Posterior vena cava (tissue), 2 donors: Measurements from ENCODE around the gene GRIK4. TPM values are rescaled to one million over a fixed set of nuclear protein-coding genes. Genes with fewer than 3 reads are reported as not detected.

Source experiments
- DNase-seq: peaks from one replicate; pipeline ENCODE4 v3.0.0-alpha.2; 2020; ENCODE audit warnings: low spot score
- intact Hi-C, 2 donors: fragments of 100-400 bp; cut with DNase I; formaldehyde crosslinking; loops; one replicate each; pipeline versions ENCODE4 v1.14.1 to v1.14.2; 2022 to 2023
- total RNA-seq, 2 donors: library from RNA; stranded (reverse); fragmentation: NEBNext Ultra II Directional; extraction: Animal tissue kit (Norgen Biotek cat#: 25700); gene quantifications; one replicate each; pipeline ENCODE4 v1.2.1, GENCODE V29; 2021
- donor health status: DM: yes; HTN: yes; CAD: no.
- donor health status: DM: yes; HTN: yes; CAD: no.

GRIK4 gene
- total RNA-seq, 2 donors from 2014 or later: 0.19 TPM; not detected in 1

DNA sequence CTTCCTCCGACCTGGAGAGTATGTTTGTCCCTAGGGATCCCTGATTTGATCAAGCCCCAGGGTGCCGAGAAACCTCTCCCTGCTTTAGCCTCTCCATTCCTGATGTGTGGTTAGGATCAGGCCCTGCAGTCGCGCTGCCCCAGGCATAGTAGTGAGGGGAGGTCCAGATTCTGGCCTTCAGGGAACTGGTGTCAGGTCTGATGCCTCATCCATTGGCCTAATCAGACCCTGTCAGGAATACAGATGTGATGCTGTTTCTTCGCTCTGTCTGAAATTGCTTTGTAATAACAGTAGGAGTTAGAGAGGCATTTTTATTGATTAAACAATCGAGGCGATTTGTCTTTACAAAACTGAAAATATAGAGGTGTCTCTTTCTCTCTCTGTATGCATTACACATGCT lies 75.2 kb downstream of the GRIK4 start:
- peak; percentile 31 for DNase-seq
- intact Hi-C loops: no loop called here

GRCh38 chr11:120587299-120587698 lies 75.8 kb downstream of the GRIK4 start:
- DNase-seq: no peak
- intact Hi-C loops: no loop called here

DNA sequence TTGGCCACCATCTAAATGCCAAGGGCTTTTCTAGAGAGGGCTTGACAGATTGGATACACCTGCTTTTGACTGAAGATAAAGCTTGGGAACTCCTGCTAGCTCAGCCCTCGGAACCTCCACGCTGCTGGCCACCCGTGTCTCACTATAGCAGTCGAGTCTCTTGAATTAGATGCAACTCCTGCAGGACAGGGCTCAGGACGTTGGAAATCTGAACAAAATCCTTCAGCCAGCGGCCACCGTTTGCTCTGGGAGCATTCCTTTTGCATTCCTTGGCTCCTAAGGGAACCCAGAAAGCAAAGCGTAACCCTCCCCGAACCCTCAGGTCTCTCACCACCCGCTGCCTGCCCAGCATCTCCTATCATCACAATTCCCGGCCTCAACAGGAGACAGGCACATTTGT lies 77.8 kb downstream of the GRIK4 start:
- intact Hi-C loops: no loop called here
- peak; percentile 54 for DNase-seq

DNA sequence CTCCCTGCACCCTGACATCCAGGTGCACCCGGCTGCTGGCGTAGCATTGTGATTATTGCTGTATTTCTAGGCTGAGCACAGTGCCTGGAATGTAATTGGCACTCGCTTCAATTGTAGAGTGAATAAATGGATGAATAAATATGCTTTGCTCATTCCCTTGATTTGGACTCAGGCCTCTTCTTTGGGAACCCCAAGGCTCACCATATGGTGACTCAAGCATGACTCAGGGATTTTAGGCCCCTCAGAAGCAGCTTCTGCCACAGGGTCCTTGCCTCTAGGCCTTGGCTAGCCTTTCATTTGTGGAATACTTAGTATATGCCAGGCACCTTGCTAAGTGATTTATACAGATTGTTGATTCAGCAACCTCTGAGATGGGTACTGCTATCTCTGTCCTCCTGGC lies 78.9 kb downstream of the GRIK4 start:
- intact Hi-C loops: no loop called here

DNA sequence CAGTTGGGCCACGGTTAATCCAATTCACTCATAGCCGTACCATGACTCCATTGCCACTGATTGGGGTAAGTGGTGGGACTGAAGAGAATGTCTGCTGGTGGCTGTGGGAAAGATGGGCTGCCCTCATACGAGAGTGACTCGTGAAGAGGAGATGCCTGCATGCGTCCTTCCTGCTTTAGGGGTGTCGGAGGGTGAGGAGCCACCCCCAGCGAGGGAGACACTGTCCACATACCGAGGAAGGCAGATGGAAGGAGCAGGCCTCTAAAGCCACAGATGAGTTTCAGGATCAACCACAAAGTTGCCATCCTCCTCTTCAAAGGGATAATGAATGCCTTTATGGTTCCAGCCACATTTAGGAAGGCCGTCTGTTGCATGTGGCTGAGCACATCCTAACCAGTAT lies 83.2 kb downstream of the GRIK4 start:
- DNase-seq: peak; percentile 42
- intact Hi-C loops: no loop called here

More for the DNA sequence above, 78.9 kb downstream of the GRIK4 start:
- peak; percentile 29 for DNase-seq

GRCh38 chr11:120595557-120595956 lies 84.0 kb downstream of the GRIK4 start:
- intact Hi-C loops: no loop called here
- peak; percentile 16 for DNase-seq

DNA sequence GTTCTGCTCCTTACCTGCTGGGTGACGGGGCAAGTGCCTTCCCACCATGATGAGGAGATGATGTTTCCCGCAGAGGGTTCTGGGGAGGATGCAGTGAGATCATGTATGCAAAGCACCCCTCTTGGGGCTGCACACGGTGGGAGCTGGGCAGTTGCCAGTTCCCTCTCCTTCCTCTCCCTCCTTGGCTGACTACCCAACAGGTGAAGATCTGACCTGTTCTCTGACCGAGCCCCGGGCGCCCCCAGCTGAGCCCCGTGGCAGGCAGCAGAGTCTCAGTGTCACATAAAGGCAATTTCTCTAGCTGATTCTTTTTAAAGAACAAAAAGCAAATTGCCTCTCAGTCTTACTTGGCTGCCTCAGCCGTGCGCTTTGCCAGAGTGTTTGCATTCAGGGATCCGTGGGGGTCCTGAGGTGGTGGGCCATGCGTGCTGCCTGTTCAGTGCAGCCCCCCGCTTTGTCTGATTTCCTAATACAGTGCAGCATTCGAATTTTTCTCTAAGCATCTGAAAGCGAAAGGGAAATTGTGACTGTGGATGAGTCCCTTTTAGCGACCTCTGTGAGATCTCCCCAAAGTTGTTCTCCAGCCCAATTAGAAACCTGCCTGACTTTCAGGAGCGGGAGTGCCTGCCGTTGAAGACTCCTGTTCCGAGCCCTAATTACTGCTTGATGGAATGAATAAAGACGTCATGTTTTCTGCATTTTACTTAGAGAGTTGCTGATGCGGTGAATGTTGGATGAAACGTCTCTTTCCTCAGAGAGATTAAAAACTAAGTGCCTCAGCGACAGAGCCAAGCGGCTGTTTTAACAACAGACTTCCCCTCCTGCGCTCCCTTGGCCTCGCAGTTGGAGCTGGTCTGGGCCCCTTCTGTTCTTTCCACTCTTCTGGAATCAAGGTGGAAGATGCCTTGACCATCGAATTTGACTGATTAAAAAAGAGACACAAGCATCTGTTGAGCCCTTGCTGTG lies 86.0 kb downstream of the GRIK4 start:
- peak; percentile 59 for DNase-seq
- intact Hi-C loops: no loop called here

DNA sequence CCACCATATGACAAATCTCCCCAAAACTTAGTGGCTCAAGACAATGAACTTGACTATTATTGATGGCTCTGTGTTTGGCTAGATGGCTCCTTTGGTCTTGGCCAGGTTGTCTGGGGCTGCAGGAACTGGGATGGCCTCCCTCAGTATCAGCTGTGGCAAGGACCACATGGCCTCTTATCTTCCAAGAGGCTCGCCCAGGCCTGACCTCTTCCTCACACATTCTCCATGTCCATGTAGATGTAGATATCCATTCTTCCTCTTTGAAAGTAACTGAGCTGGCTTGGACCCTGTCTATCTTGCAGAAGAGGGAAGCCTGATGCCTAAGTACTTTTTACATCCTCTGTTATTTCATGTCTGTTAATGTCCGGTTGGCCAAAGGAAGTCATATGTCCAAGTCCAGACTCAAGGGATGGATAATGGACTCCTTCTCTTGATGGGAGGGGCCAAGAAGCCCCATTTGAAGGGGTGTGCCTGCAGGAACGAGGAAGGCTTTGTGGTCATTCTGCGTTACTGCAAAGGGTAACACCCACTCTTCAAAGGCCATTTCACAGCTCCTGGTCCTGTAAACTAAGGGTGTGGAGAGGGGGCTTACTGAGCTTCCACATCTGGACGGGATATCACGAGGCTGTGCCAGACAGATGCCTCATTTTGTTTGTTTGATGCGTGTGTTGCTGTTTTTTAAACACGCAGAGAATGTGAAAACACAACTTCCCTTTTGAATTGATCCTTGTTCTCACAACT lies 87.1 kb downstream of the GRIK4 start:
- intact Hi-C loops: no loop called here
- peak; percentile 41 for DNase-seq

- intact Hi-C loops: no loop called here
- DNase-seq: peak; percentile 51
These were observed 88.4 kb downstream of the GRIK4 start for GRCh38 chr11:120599816-120600420.

DNA sequence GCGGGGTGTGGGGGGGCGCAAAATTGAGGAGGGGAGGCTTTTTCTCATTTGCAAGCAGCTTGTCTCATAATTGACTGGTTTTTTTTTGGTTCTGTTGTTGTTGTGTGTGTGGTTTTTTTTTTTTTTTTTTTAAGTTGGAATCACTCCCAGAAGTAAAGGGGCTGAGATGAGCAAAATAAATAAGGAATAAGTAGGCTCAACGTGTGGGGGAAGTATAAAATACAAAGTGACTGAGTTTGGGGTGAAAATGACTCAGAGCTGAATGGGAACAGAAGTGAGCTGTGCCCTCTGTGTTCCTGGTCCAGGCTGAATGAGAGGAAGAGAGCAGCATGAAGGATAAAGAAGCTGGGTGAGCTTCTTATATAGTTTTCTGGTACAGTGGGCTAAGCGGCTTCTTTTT lies 90.0 kb downstream of the GRIK4 start:
- intact Hi-C loops: no loop called here
- DNase-seq: peak; percentile 43

GRCh38 chr11:120603071-120603470 lies 91.5 kb downstream of the GRIK4 start:
- peak; percentile 30 for DNase-seq
- intact Hi-C loops: no loop called here

DNA sequence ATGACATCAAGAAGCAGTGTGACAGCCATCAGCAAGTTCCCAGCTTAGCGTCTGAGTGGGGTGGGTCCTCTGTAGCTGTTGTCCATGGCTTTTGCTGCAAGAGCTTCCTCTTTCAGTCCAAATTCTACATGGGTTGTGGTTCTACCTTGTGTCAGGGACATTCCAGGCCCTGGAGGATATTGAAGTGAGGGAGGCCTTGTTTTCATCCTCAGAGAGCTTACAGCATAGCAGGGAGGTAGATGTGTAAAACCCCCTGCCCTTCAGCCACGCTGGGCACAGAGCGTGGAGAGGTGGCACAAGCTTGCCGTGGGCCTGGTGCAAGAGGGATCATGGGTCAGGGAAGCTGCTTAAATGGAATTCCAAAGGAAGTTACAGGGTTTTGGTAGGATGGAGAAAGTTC lies 93.9 kb downstream of the GRIK4 start:
- peak; percentile 61 for DNase-seq
- intact Hi-C loops: no loop called here

GRCh38 chr11:120606211-120607010 lies 94.9 kb downstream of the GRIK4 start:
- DNase-seq: peak; percentile 73
- intact Hi-C loops: no loop called here

GRCh38 chr11:120608061-120608460 lies 96.5 kb downstream of the GRIK4 start:
- intact Hi-C loops: no loop called here
- DNase-seq: no peak

GRCh38 chr11:120608760-120609211 lies 97.2 kb downstream of the GRIK4 start:
- intact Hi-C loops: no loop called here
- DNase-seq: no peak

DNA sequence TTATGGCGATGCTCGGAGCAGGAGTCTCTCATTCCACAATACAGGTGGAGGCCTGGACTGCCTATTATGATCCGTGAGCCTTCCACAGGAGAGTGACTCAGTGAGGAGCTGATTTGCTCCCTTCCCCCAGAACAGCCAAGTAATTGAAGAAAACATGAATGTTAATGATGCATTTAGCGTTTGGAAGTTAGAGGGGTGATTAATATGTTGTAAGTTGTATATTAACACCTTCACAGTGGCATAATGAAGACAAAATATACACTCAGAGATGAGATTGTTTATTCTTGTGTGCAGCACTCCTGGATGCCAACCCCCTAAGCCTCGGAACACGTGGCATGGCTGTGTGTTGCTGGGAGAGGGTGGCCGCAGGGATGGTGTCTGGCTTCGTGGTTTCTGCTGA lies 98.6 kb downstream of the GRIK4 start:
- intact Hi-C loops: no loop called here
- DNase-seq: no peak

- intact Hi-C loops: no loop called here
- no peak for DNase-seq
These were observed 100.0 kb downstream of the GRIK4 start for GRCh38 chr11:120611581-120611980.

- intact Hi-C loops: no loop called here
- DNase-seq: no peak
These were observed 101.1 kb downstream of the GRIK4 start for GRCh38 chr11:120612513-120613263.
